Aorta (tissue), 5 donors: ENCODE measurements around the gene PLEKHM3. TPM values are rescaled to one million over a fixed set of nuclear protein-coding genes. Genes with fewer than 3 reads are reported as not detected.

Experiments used
- ATAC-seq: fragments of 200-7000 bp; cut with Tn5 transposase; one replicate; pipeline ENCODE4 v1.9.1; 2022; ENCODE audit warnings: moderate library complexity; ENCODE audit not compliant: low FRiP score
- DNase-seq, 2 donors: peaks; one replicate each; pipeline ENCODE4 v3.0.0-alpha.2; 2020
- H3K27ac ChIP-seq, 2 donors: one replicate each; pipeline ENCODE4 v1.5.1; 2013; ENCODE audit warnings: low read length in 2 of 2, mild to moderate bottlenecking in 2 of 2, moderate library complexity in 2 of 2, control low read depth in 1 of 2, inconsistent platforms in 1 of 2, low read depth in 1 of 2
- H3K27me3 ChIP-seq, 2 donors: one replicate each; pipeline ENCODE4 v1.6.1; 2013; ENCODE audit warnings: control low read depth in 1 of 2, low read length in 1 of 2, mild to moderate bottlenecking in 1 of 2, moderate library complexity in 1 of 2; ENCODE audit not compliant: insufficient read depth in 2 of 2, control insufficient read depth in 1 of 2
- H3K36me3 ChIP-seq, 2 donors: one replicate each; pipeline ENCODE4 v1.6.1; 2013; ENCODE audit warnings: control low read depth in 1 of 2, low read length in 1 of 2, mild to moderate bottlenecking in 1 of 2; ENCODE audit not compliant: insufficient read depth in 2 of 2, control insufficient read depth in 1 of 2
- H3K4me1 ChIP-seq, 2 donors: one replicate each; pipeline ENCODE4 v1.6.1; 2013; ENCODE audit warnings: low read length in 2 of 2, control low read depth in 1 of 2, mild to moderate bottlenecking in 1 of 2, moderate library complexity in 1 of 2; ENCODE audit not compliant: insufficient read depth in 2 of 2, control insufficient read depth in 1 of 2
- H3K4me3 ChIP-seq, 2 donors: one replicate each; pipeline ENCODE4 v1.5.1; 2013; ENCODE audit warnings: low read length in 2 of 2, control low read depth in 1 of 2, mild to moderate bottlenecking in 1 of 2
- H3K9me3 ChIP-seq: one replicate; pipeline ENCODE4 v1.6.1; 2013; ENCODE audit warnings: mild to moderate bottlenecking, low read length; ENCODE audit not compliant: control insufficient read depth
- WGBS, 2 donors: extraction: QIAGEN DNeasy Blood & Tissue Kit; methylation state at CpG; one replicate each; pipeline ENCODE4 v1.1.7; 2013; 5-methylcytosine and 5-hydroxymethylcytosine counted together
- intact Hi-C, 2 donors: fragments of 100-400 bp; cut with DNase I; formaldehyde crosslinking; loops; one replicate each; pipeline versions ENCODE4 v1.14.2 to v1.15.0; 2022
- polyA plus RNA-seq, 2 donors: library from polyadenylated mRNA; stranded (reverse); fragments of 200-250 nt; gene quantifications; one replicate each; pipeline ENCODE4 v1.2.3, GENCODE V29; 2013
- total RNA-seq, 2 donors: library from RNA; stranded (reverse); fragmentation: NEBNext Ultra II Directional; extraction: Animal tissue kit (Norgen Biotek cat#: 25700); gene quantifications; one replicate each; pipeline ENCODE4 v1.2.1, GENCODE V29; 2021
- donor health status: healthy with polysubstance abuse.
- donor health status: Bipolar disorder and iron deficiency.
- donor health status: DM: no; HTN: no; CAD: no.
- donor health status: DM: no; HTN: no; CAD: no.
- donor health status: DM: yes; HTN: yes; CAD: no.

The PLEKHM3 gene
- total and polyA plus RNA-seq, 4 donors = 2.8 to 18.9 (median 9.3) TPM

- Histone ChIP-seq H3K27me3 (no peaks in the 10 kb centered on the region), H3K4me3 (no peak overlapping the region), H3K36me3 (no peaks in the 10 kb centered on the region), H3K27ac (no peak overlapping the region), H3K9me3 (no peaks in the 10 kb centered on the region), H3K4me1 (peaks cover 3% of the 10 kb centered on the region in 2 donors)
- 84 to 85% methylated on average over 11 of the region's 11 CpGs for WGBS, 2 donors
- intact Hi-C loops = loop anchor here in 1 of 2 donors (5.0 kb wide), 1 partner anchor 43 kb away; no protein-coding TSS in a partner anchor
- no peak for DNase-seq
- ATAC-seq = no peak
Measured at GRCh38 chr2:207819839-207820784, 205.2 kb downstream of the PLEKHM3 start.

GRCh38 chr2:207819021-207819797 is 206.1 kb downstream of the PLEKHM3 start:
- 90 to 92% methylated on average over 10 of the region's 10 CpGs for WGBS, 2 donors
- ATAC-seq = no peak
- DNase-seq = no peak
- H3K9me3 ChIP-seq = no peaks in the 10 kb centered on the region
- H3K27ac ChIP-seq = no peak overlapping the region
- intact Hi-C loops = loop anchor here in 1 of 2 donors (5.0 kb wide), 1 partner anchor 42 kb away; no protein-coding TSS in a partner anchor
- no peaks in the 10 kb centered on the region for H3K27me3 ChIP-seq
- H3K36me3 ChIP-seq = no peaks in the 10 kb centered on the region
- no peak overlapping the region for H3K4me3 ChIP-seq
- H3K4me1 ChIP-seq = no peaks in the 10 kb centered on the region

- Histone ChIP-seq H3K27ac (no peak overlapping the region), H3K36me3 (no peaks in the 10 kb centered on the region), H3K4me3 (no peak overlapping the region), H3K9me3 (no peaks in the 10 kb centered on the region), H3K27me3 (no peaks in the 10 kb centered on the region), H3K4me1 (no peaks in the 10 kb centered on the region)
- DNase-seq (no peak), ATAC-seq (no peak)
- intact Hi-C loops = loop anchor here in 1 of 2 donors (5.0 kb wide), 1 partner anchor 39 kb away; no protein-coding TSS in a partner anchor
- WGBS, 2 donors = 87 to 88% methylated on average over 5 of the region's 5 CpGs
Measured at GRCh38 chr2:207816546-207816945, 208.8 kb downstream of the PLEKHM3 start.

- Histone ChIP-seq H3K4me3 (no peak overlapping the region), H3K27me3 (no peaks in the 10 kb centered on the region), H3K4me1 (no peaks in the 10 kb centered on the region), H3K9me3 (no peaks in the 10 kb centered on the region), H3K27ac (no peak overlapping the region), H3K36me3 (no peaks in the 10 kb centered on the region)
- ATAC-seq (no peak), DNase-seq (no peak)
- intact Hi-C loops = loop anchor here in 1 of 2 donors (5.0 kb wide), 1 partner anchor 38 kb away; no protein-coding TSS in a partner anchor
- WGBS, 2 donors = 93% methylated on average over 3 of the region's 3 CpGs
Measured at GRCh38 chr2:207815254-207815653, 210.1 kb downstream of the PLEKHM3 start.

GRCh38 chr2:207813942-207814341 is 211.4 kb downstream of the PLEKHM3 start:
- H3K27me3 ChIP-seq = no peaks in the 10 kb centered on the region
- no peak for DNase-seq
- H3K27ac ChIP-seq = no peak overlapping the region
- no peaks in the 10 kb centered on the region for H3K4me1 ChIP-seq
- whole genome bisulfite sequencing, 2 donors = 86 to 90% methylated on average over 6 of the region's 6 CpGs
- no peaks in the 10 kb centered on the region for H3K36me3 ChIP-seq
- no peak for ATAC-seq
- H3K9me3 ChIP-seq = no peaks in the 10 kb centered on the region
- H3K4me3 ChIP-seq = no peak overlapping the region
- intact Hi-C loops = no loop called here

GRCh38 chr2:207813221-207813916 is 212.0 kb downstream of the PLEKHM3 start:
- DNase-seq (no peak), ATAC-seq (no peak)
- intact Hi-C loops = no loop called here
- Histone ChIP-seq H3K36me3 (no peaks in the 10 kb centered on the region), H3K27me3 (no peaks in the 10 kb centered on the region), H3K4me1 (no peaks in the 10 kb centered on the region), H3K9me3 (no peaks in the 10 kb centered on the region), H3K4me3 (no peak overlapping the region), H3K27ac (no peak overlapping the region)
- 86 to 87% methylated on average over 15 of the region's 15 CpGs for WGBS, 2 donors

GRCh38 chr2:207812726-207813080 is 212.6 kb downstream of the PLEKHM3 start:
- Histone ChIP-seq H3K4me3 (no peak overlapping the region), H3K4me1 (no peaks in the 10 kb centered on the region), H3K27ac (no peak overlapping the region), H3K36me3 (no peaks in the 10 kb centered on the region), H3K9me3 (no peaks in the 10 kb centered on the region), H3K27me3 (no peaks in the 10 kb centered on the region)
- DNase-seq = no peak
- intact Hi-C loops = no loop called here
- WGBS, 2 donors = 82 to 84% methylated on average over 3 of the region's 3 CpGs
- no peak for ATAC-seq

GRCh38 chr2:207812058-207812725 is 213.1 kb downstream of the PLEKHM3 start:
- 91 to 94% methylated on average over 9 of the region's 9 CpGs for whole genome bisulfite sequencing, 2 donors
- intact Hi-C loops = no loop called here
- no peak for ATAC-seq
- Histone ChIP-seq H3K9me3 (no peaks in the 10 kb centered on the region), H3K27me3 (no peaks in the 10 kb centered on the region), H3K4me1 (no peaks in the 10 kb centered on the region), H3K4me3 (no peak overlapping the region), H3K36me3 (no peaks in the 10 kb centered on the region), H3K27ac (no peak overlapping the region)
- no peak for DNase-seq
